ENCODE data around the gene VPS33A.

DNA sequence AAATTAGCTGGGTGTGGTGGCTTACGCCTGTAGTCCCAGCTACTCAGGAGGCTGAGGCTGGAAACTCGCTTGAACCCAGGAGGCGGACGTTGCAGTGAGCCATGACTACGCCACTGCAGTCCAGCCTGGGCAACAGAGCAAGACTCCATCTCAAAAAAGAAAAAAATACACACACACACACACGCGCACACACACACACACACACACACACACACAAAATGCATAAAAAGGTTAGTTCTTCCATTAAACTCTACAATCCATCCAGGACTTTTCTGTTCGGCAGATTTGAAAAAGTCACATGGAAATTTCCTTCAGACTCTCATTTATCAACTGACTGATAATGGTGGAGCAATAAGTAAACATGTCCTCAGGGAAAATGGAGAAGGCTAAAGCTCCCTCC is 9.2 kb upstream of the VPS33A start:
- TF ChIP-seq, protein P1, sequence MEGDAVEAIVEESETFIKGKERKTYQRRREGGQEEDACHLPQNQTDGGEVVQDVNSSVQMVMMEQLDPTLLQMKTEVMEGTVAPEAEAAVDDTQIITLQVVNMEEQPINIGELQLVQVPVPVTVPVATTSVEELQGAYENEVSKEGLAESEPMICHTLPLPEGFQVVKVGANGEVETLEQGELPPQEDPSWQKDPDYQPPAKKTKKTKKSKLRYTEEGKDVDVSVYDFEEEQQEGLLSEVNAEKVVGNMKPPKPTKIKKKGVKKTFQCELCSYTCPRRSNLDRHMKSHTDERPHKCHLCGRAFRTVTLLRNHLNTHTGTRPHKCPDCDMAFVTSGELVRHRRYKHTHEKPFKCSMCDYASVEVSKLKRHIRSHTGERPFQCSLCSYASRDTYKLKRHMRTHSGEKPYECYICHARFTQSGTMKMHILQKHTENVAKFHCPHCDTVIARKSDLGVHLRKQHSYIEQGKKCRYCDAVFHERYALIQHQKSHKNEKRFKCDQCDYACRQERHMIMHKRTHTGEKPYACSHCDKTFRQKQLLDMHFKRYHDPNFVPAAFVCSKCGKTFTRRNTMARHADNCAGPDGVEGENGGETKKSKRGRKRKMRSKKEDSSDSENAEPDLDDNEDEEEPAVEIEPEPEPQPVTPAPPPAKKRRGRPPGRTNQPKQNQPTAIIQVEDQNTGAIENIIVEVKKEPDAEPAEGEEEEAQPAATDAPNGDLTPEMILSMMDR (IDR thresholded peaks at IDR 0.05; ENCODE audit: low read length) = no peak
- no peak for TF ChIP-seq EZH2phosphoT487 (IDR thresholded peaks at IDR 0.05; ENCODE audit: low read length)
- TF ChIP-seq EZH2 (optimal IDR thresholded peaks at IDR 0.05; ENCODE audit: low read depth, low read length) = no peak
